Lower lobe of right lung (tissue), 2 donors: Measurements from ENCODE around the gene UBA5. TPM values are rescaled to one million over a fixed set of nuclear protein-coding genes. Genes with fewer than 3 reads are reported as not detected.

ENCODE experiments used
- ATAC-seq, 2 donors: fragments of 200-7000 bp; cut with Tn5 transposase; one replicate each; pipeline ENCODE4 v1.9.1; 2020 to 2022; ENCODE audit warnings: mild to moderate bottlenecking in 2 of 2, moderate library complexity in 2 of 2
- DNase-seq: peaks from one replicate; pipeline ENCODE4 v3.0.0-alpha.2; 2020
- H3K27ac ChIP-seq: fragments of 200-600 bp; one replicate; pipeline ENCODE4 v1.8.0; 2022
- H3K27me3 ChIP-seq: fragments of 200-600 bp; one replicate; pipeline ENCODE4 v1.8.0; 2022; ENCODE audit warnings: low read depth
- H3K36me3 ChIP-seq: fragments of 200-600 bp; one replicate; pipeline ENCODE4 v1.8.0; 2022; ENCODE audit warnings: mild to moderate bottlenecking
- H3K4me1 ChIP-seq: fragments of 200-600 bp; one replicate; pipeline ENCODE4 v1.8.0; 2022
- H3K4me3 ChIP-seq: fragments of 200-600 bp; one replicate; pipeline ENCODE4 v1.8.0; 2022; ENCODE audit warnings: mild to moderate bottlenecking
- H3K9me3 ChIP-seq: fragments of 200-600 bp; one replicate; pipeline ENCODE4 v1.8.0; 2022
- CTCF ChIP-seq: fragments of 200-600 bp; IDR thresholded peaks from one replicate; pipeline ENCODE4 v1.8.0; 2022; ENCODE audit warnings: antibody characterized with exemption, mild to moderate bottlenecking
- intact Hi-C: fragments of 100-400 bp; cut with DNase I; formaldehyde crosslinking; loops from one replicate; pipeline ENCODE4 v1.11.0; 2022
- total RNA-seq: library from RNA; stranded (reverse); fragmentation: NEBNext Ultra II Directional; extraction: Animal tissue kit (Norgen Biotek cat#: 25700); gene quantifications from one replicate; pipeline ENCODE4 v1.2.1, GENCODE V29; 2021
- donor health status: DM: no; HTN: yes; CAD: no; lungs with severe emphysema.

The UBA5 gene
- total RNA-seq, 1 donor from 2014 or later, result 27.2 TPM

GRCh38 chr3:132659000-132659364 lies 1.1 kb upstream of the UBA5 start:
- Histone ChIP-seq H3K27me3 (no peaks in the 10 kb centered on the region), H3K36me3 (no peaks in the 10 kb centered on the region), H3K4me3 (peak overlapping the region; percentile 89), H3K27ac (peak overlapping the region; percentile 95), H3K4me1 (peaks cover 37% of the 10 kb centered on the region), H3K9me3 (no peaks in the 10 kb centered on the region)
- no peak for DNase-seq
- intact Hi-C loops, result no loop called here
- no peak for ATAC-seq
- no peak for TF ChIP-seq CTCF

DNA sequence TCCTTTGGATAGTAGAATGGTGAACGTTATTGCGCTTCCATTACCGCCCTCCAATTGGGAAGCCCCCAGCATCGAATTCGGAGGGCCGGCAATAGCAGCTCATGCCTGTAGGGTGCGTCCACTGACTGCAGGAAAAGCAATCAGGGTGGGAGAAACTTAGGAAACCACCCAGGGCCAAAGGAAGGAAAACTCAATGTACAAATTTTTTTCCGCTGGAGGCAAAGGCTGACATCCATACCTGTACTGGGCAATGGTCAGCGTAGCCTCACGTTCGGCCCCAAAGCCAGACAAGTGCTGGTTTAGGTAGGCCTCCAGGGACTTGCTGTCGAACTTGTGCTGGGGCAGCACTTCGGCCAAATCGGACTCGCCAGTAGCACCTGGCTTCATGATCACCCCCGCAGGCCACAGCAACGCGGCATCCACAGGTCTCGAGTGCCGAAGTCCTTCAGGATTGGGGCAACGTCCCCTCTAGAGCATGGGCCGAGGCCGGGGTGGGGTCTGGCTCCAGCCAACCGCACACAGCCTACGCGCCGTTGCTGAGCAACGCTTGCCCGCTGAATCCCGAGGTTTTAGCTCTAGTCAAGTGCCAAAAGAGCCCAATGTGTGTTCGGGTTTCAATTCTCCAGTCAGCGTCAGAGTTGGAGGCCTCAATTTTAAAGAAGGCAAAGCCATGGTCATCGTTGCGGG lies 621 bp upstream of the UBA5 start, which contains the start of gene ACAD11:
ACAD11 (minus strand) TSS at position 445 of the 687 bp plus-strand sequence; CDS start at position 387, 58 bp downstream.
- Histone ChIP-seq H3K9me3 (no peaks in the 10 kb centered on the region), H3K27ac (peak within 1 kb of the TSS; percentile 95), H3K36me3 (no peaks in the 10 kb centered on the region), H3K4me3 (peak within 1 kb of the TSS; percentile 89), H3K27me3 (no peaks in the 10 kb centered on the region), H3K4me1 (peaks cover 37% of the 10 kb centered on the region)
- peak; percentile 92 to 94 for ATAC-seq
- intact Hi-C loops, result no loop called here
- peak; percentile 70 for TF ChIP-seq CTCF
- peak; percentile 93 for DNase-seq

- peak overlapping the region; percentile 95 for H3K27ac ChIP-seq
- H3K36me3 ChIP-seq, result peaks cover under 1% of the 10 kb centered on the region
- no peaks in the 10 kb centered on the region for H3K27me3 ChIP-seq
- H3K4me3 ChIP-seq, result peak overlapping the region; percentile 89
- intact Hi-C loops, result no loop called here
- no peak for TF ChIP-seq CTCF
- ATAC-seq (peak in 1 of 2 donors; percentile 8), DNase-seq (no peak)
- no peaks in the 10 kb centered on the region for H3K9me3 ChIP-seq
- peaks cover 43% of the 10 kb centered on the region for H3K4me1 ChIP-seq
These were observed 612 bp downstream of the UBA5 start for GRCh38 chr3:132660811-132661070.

DNA sequence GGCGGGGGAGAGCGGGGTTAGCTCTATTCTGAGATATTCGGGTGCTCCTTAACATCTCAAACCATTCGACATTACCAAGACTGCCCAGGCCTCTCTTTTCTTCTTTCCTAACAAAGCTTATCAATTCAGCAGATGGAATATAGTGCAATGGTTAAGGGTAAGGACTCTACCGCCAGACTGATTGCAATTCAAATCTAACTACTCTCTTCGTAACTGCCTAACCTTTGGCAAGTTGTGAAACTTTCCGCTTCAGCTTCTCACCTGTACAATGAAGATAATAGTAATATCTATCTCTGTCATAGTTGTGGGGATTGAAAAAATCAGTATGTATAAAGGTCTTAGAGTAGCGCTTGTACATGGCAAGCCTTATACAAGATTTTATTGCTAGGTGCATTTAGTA lies 972 bp downstream of the UBA5 start:
- H3K27ac ChIP-seq, result peak overlapping the region; percentile 95
- no peak for DNase-seq
- ATAC-seq, result no peak
- no peaks in the 10 kb centered on the region for H3K9me3 ChIP-seq
- peaks cover 4% of the 10 kb centered on the region for H3K36me3 ChIP-seq
- TF ChIP-seq CTCF, result no peak
- H3K4me3 ChIP-seq, result peak overlapping the region; percentile 89
- no peaks in the 10 kb centered on the region for H3K27me3 ChIP-seq
- H3K4me1 ChIP-seq, result peaks cover 43% of the 10 kb centered on the region
- intact Hi-C loops, result no loop called here

GRCh38 chr3:132662212-132662611 lies 2.1 kb downstream of the UBA5 start:
- Histone ChIP-seq H3K27me3 (no peaks in the 10 kb centered on the region), H3K36me3 (peaks cover 14% of the 10 kb centered on the region), H3K27ac (no peak overlapping the region), H3K4me3 (peak overlapping the region; percentile 89), H3K9me3 (no peaks in the 10 kb centered on the region), H3K4me1 (peaks cover 42% of the 10 kb centered on the region)
- no peak for ATAC-seq
- no peak for TF ChIP-seq CTCF
- intact Hi-C loops, result no loop called here
- DNase-seq, result no peak
